Measurements from ENCODE around the gene ARCN1.

GRCh38 chr11:118532091-118532490 lies 40.1 kb upstream of the ARCN1 start:
- TF ChIP-seq CTCF (IDR thresholded peaks at IDR 0.05; ENCODE audit: extremely low read depth in 1 of 2, insufficient read depth in 1 of 2, low read depth in 1 of 2, low read length in 2 of 2) (no peak), POLR2AphosphoS5 (IDR thresholded peaks at IDR 0.05; ENCODE audit: insufficient read depth, low read depth, low read length) (no peak), POLR2A (IDR thresholded peaks at IDR 0.05; ENCODE audit: low read depth, low read length) (no peak), GATA2 (IDR thresholded peaks at IDR 0.05; ENCODE audit: insufficient read depth, insufficient read length, low read depth, low read length) (no peak), MYC (IDR thresholded peaks at IDR 0.05; ENCODE audit: low read depth, low read length) (no peak)
- TF ChIP-seq, protein P1, sequence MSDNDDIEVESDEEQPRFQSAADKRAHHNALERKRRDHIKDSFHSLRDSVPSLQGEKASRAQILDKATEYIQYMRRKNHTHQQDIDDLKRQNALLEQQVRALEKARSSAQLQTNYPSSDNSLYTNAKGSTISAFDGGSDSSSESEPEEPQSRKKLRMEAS (IDR thresholded peaks at IDR 0.05; ENCODE audit: insufficient read depth, insufficient read length), result no peak

Data from endothelial cell of umbilical vein (primary cell).